ENCODE results near the gene BCKDHB. TPM values are rescaled to one million over a fixed set of nuclear protein-coding genes. Genes with fewer than 3 reads are reported as not detected.

The BCKDHB gene
- 11.5 and 12.2 TPM in 2 replicates for total RNA-seq
- 4.2 and 5.6 TPM in 2 replicates for polyA plus RNA-seq
- polyA plus RNA-seq (2011; cell fraction: cytosol; rRNA removed): 5.5 and 6.1 TPM in 2 replicates
- polyA plus RNA-seq (2011; cell fraction: nucleus; rRNA removed): 6.1 and 8.7 TPM in 2 replicates
- polyA plus RNA-seq (2012): 6.4 and 9.0 TPM in 2 replicates
- 8.2 and 9.5 TPM in 2 replicates for polyA minus RNA-seq
- 2.9 TPM for polyA minus RNA-seq (2011; cell fraction: cytosol; rRNA and poly(A)+ RNA removed)
- polyA minus RNA-seq (2011; cell fraction: nucleus; rRNA and poly(A)+ RNA removed): 21.9 and 27.6 TPM in 2 replicates
- percentile 63 among the genes with signal in this experiment for Bru-seq, nascent RNA
- percentile 60 among the genes with signal in this experiment for BruChase-seq, experiment 1, labeled RNA remaining after a 6-hour chase
- BruChase-seq, experiment 2, labeled RNA remaining after a 2-hour chase: percentile 64 among the genes with signal in this experiment
- long read RNA-seq, transcript BCKDHB-201 (10 exons, 3,692 nt): minor isoform, 15 of 54 reads
- long read RNA-seq, transcript BCKDHB-202 (11 exons, 1,514 nt): major isoform, 29 of 54 reads
- long read RNA-seq, partial matches to known transcripts: 2 of 54 reads
- long read RNA-seq, other reads (novel, unspliced or antisense): 8 of 54 reads

- Histone ChIP-seq H3K27me3 (ENCODE audit: control insufficient read depth in 2 of 2, insufficient read depth in 2 of 2, low read length in 2 of 2) (peaks cover 0 to 4% of the 10 kb centered on the region in 2 experiments), H3K4me2 (ENCODE audit: insufficient read depth, low read length) (peak within 1 kb of the TSS; percentile 99), H3K9me1 (replicated peaks; ENCODE audit: control insufficient read depth, extremely low read depth, insufficient read depth, low read length) (no peaks in the 10 kb centered on the region), H4K20me1 (replicated peaks; ENCODE audit: control insufficient read depth, extremely low read depth, insufficient read depth, low read length) (no peaks in the 10 kb centered on the region), H3K9ac (replicated peaks; ENCODE audit: extremely low read depth, insufficient read depth, low read length) (peak within 1 kb of the TSS; percentile 82), H3K4me3 (replicated peaks in 1 of 3; ENCODE audit: insufficient read depth in 1 of 3, low read depth in 1 of 3, low read length in 3 of 3) (peak within 1 kb of the TSS; percentile 63 to 90 (median 66)), H2AFZ (ENCODE audit: low read depth, low read length) (peak within 1 kb of the TSS; percentile 96), H3K36me3 (ENCODE audit: control insufficient read depth in 2 of 2, extremely low read depth in 1 of 2, insufficient read depth in 2 of 2, low read length in 2 of 2) (no peaks in the 10 kb centered on the region), H3K27ac (ENCODE audit: insufficient read depth, low read depth, low read length) (peak within 1 kb of the TSS; percentile 13), H3K4me1 (ENCODE audit: control insufficient read depth, extremely low read depth, insufficient read depth, low read length) (peaks cover 3% of the 10 kb centered on the region), H3K9me3 (replicated peaks; ENCODE audit: control insufficient read depth, insufficient read depth, low read length) (no peaks in the 10 kb centered on the region), H3K79me2 (ENCODE audit: control insufficient read depth, insufficient read depth, low read length) (no peaks in the 10 kb centered on the region)
- BruUV-seq (replicated peaks): no TSS peak
- DNase-seq (ENCODE audit: low read depth, low spot score) (peak; percentile 99), FAIRE-seq (peak; percentile 94)
- intact Hi-C loops (cut with micrococcal nuclease): loop anchor here (2.0 to 5.0 kb wide), 2 partner anchors 76 to 99 kb away; no protein-coding TSS in a partner anchor
- dilution Hi-C loops (cut with MboI; ENCODE audit: extremely low pct_ligation_motif_present, low sequenced_read_pairs): no loop called here
- CTCF ChIA-PET: interaction anchor here (0.6 to 1.4 kb wide), 16 partner anchors 9 to 417 kb away, joined by 3 to 5 read pairs (median 3); no protein-coding TSS in a partner anchor
- peak; percentile 93 for TF ChIP-seq POLR2AphosphoS5 (IDR thresholded peaks at IDR 0.05; ENCODE audit: insufficient read depth, low read depth, low read length)
- no peak for TF ChIP-seq FOS (IDR thresholded peaks at IDR 0.05; ENCODE audit: borderline replicate concordance, insufficient read depth, low read length)
- TF ChIP-seq GATA2 (IDR thresholded peaks at IDR 0.05; ENCODE audit: insufficient read depth, insufficient read length, low read depth, low read length): no peak
- TF ChIP-seq POLR2A (IDR thresholded peaks at IDR 0.05; ENCODE audit: low read depth, low read length): peak; percentile 96
- POLR2A ChIA-PET: interaction anchor here (0.6 to 1.0 kb wide), 5 partner anchors 11 to 192 kb away, joined by 3 to 5 read pairs (median 4); no protein-coding TSS in a partner anchor
Measured at GRCh38 chr6:80106418-80107235, at the start of gene BCKDHB. TSS of gene BCKDHB (plus strand) at chr6:80106671. CDS start at chr6:80106694, 23 bp downstream.

All from endothelial cell of umbilical vein (primary cell).